Measurements from ENCODE around the gene AMBP.
A peak's percentile ranks its signal among the peaks of the same experiment; 100 is the strongest.
"Not testable (repeated sequence)": the region's sequence is repeated elsewhere in the genome, so short reads cannot be mapped to it uniquely, and the experiment has no call there.

AMBP gene

GRCh38 chr9:114086607-114087006 lies 8.5 kb upstream of the AMBP start:
- H3K4me1 Mint-ChIP-seq, result no peaks in the 10 kb centered on the region
- H3K27me3 Mint-ChIP-seq, result peaks cover 1% of the 10 kb centered on the region
- no peak overlapping the region for H3K4me3 Mint-ChIP-seq
- H3K27ac Mint-ChIP-seq, result no peak overlapping the region
- no peaks in the 10 kb centered on the region for H3K9me3 Mint-ChIP-seq
- no peaks in the 10 kb centered on the region for H3K36me3 Mint-ChIP-seq

GRCh38 chr9:114086009-114086408 lies 7.9 kb upstream of the AMBP start:
- H3K27me3 Mint-ChIP-seq, result peaks cover 1% of the 10 kb centered on the region
- H3K36me3 Mint-ChIP-seq, result no peaks in the 10 kb centered on the region
- no peaks in the 10 kb centered on the region for H3K9me3 Mint-ChIP-seq
- H3K4me1 Mint-ChIP-seq, result no peaks in the 10 kb centered on the region
- no peak overlapping the region for H3K27ac Mint-ChIP-seq
- H3K4me3 Mint-ChIP-seq, result no peak overlapping the region

- H3K4me1 Mint-ChIP-seq, result no peaks in the 10 kb centered on the region
- no peak overlapping the region for H3K27ac Mint-ChIP-seq
- H3K4me3 Mint-ChIP-seq, result no peak overlapping the region
- H3K36me3 Mint-ChIP-seq, result no peaks in the 10 kb centered on the region
- H3K9me3 Mint-ChIP-seq, result no peaks in the 10 kb centered on the region
- peaks cover 1% of the 10 kb centered on the region for H3K27me3 Mint-ChIP-seq
Measured at GRCh38 chr9:114085387-114085789, 7.3 kb upstream of the AMBP start.

- H3K4me1 Mint-ChIP-seq, result no peaks in the 10 kb centered on the region
- no peaks in the 10 kb centered on the region for H3K36me3 Mint-ChIP-seq
- H3K27ac Mint-ChIP-seq, result no peak overlapping the region
- peaks cover 1% of the 10 kb centered on the region for H3K27me3 Mint-ChIP-seq
- no peaks in the 10 kb centered on the region for H3K9me3 Mint-ChIP-seq
- H3K4me3 Mint-ChIP-seq, result no peak overlapping the region
Measured at GRCh38 chr9:114084282-114085073, 6.4 kb upstream of the AMBP start.

GRCh38 chr9:114083666-114084065 lies 5.6 kb upstream of the AMBP start:
- H3K9me3 Mint-ChIP-seq, result no peaks in the 10 kb centered on the region
- H3K27ac Mint-ChIP-seq, result peak overlapping the region; percentile 14
- no peak overlapping the region for H3K4me3 Mint-ChIP-seq
- peaks cover 1% of the 10 kb centered on the region for H3K27me3 Mint-ChIP-seq
- no peaks in the 10 kb centered on the region for H3K4me1 Mint-ChIP-seq
- H3K36me3 Mint-ChIP-seq, result no peaks in the 10 kb centered on the region

- H3K27ac Mint-ChIP-seq, H3K27me3 Mint-ChIP-seq, H3K9me3 Mint-ChIP-seq, H3K36me3 Mint-ChIP-seq, H3K4me3 Mint-ChIP-seq, H3K4me1 Mint-ChIP-seq: not testable (repeated sequence)
Measured at GRCh38 chr9:114082763-114083412, 4.8 kb upstream of the AMBP start.

- Mint-ChIP-seq H3K36me3 (no peaks in the 10 kb centered on the region), H3K4me3 (no peak overlapping the region), H3K9me3 (no peaks in the 10 kb centered on the region), H3K27me3 (peaks cover 1% of the 10 kb centered on the region), H3K27ac (no peak overlapping the region), H3K4me1 (no peaks in the 10 kb centered on the region)
Measured at GRCh38 chr9:114082017-114082762, 4.1 kb upstream of the AMBP start.

- no peak overlapping the region for H3K27ac Mint-ChIP-seq
- no peaks in the 10 kb centered on the region for H3K9me3 Mint-ChIP-seq
- no peak overlapping the region for H3K4me3 Mint-ChIP-seq
- peaks cover 1% of the 10 kb centered on the region for H3K27me3 Mint-ChIP-seq
- no peaks in the 10 kb centered on the region for H3K36me3 Mint-ChIP-seq
- no peaks in the 10 kb centered on the region for H3K4me1 Mint-ChIP-seq
Measured at GRCh38 chr9:114081441-114082016, 3.4 kb upstream of the AMBP start.

GRCh38 chr9:114080773-114081440 lies 2.8 kb upstream of the AMBP start:
- H3K27me3 Mint-ChIP-seq, result peaks cover 1% of the 10 kb centered on the region
- no peak overlapping the region for H3K4me3 Mint-ChIP-seq
- H3K27ac Mint-ChIP-seq, result no peak overlapping the region
- no peaks in the 10 kb centered on the region for H3K36me3 Mint-ChIP-seq
- H3K4me1 Mint-ChIP-seq, result no peaks in the 10 kb centered on the region
- H3K9me3 Mint-ChIP-seq, result no peaks in the 10 kb centered on the region

- no peaks in the 10 kb centered on the region for H3K4me1 Mint-ChIP-seq
- no peak overlapping the region for H3K27ac Mint-ChIP-seq
- H3K9me3 Mint-ChIP-seq, result no peaks in the 10 kb centered on the region
Measured at GRCh38 chr9:114080195-114080772, 2.2 kb upstream of the AMBP start.

GRCh38 chr9:114078781-114079156 lies 669 bp upstream of the AMBP start:
- H3K36me3 Mint-ChIP-seq, result no peaks in the 10 kb centered on the region
- H3K27me3 Mint-ChIP-seq, result no peaks in the 10 kb centered on the region
- H3K27ac Mint-ChIP-seq, result no peak overlapping the region
- no peaks in the 10 kb centered on the region for H3K9me3 Mint-ChIP-seq
- no peaks in the 10 kb centered on the region for H3K4me1 Mint-ChIP-seq
- H3K4me3 Mint-ChIP-seq, result no peak overlapping the region

More at GRCh38 chr9:114080195-114080772, 2.2 kb upstream of the AMBP start:
- no peaks in the 10 kb centered on the region for H3K36me3 Mint-ChIP-seq
- H3K4me3 Mint-ChIP-seq, result no peak overlapping the region
- H3K27me3 Mint-ChIP-seq, result peaks cover 1% of the 10 kb centered on the region

GRCh38 chr9:114077162-114077837 lies 800 bp downstream of the AMBP start:
- Mint-ChIP-seq H3K4me1 (no peaks in the 10 kb centered on the region), H3K36me3 (no peaks in the 10 kb centered on the region), H3K27ac (no peak overlapping the region), H3K4me3 (no peak overlapping the region), H3K27me3 (no peaks in the 10 kb centered on the region), H3K9me3 (no peaks in the 10 kb centered on the region)

GRCh38 chr9:114076237-114077161 lies 1.6 kb downstream of the AMBP start:
- Mint-ChIP-seq H3K27ac (no peak overlapping the region), H3K36me3 (no peaks in the 10 kb centered on the region), H3K4me3 (no peak overlapping the region), H3K27me3 (no peaks in the 10 kb centered on the region), H3K4me1 (no peaks in the 10 kb centered on the region), H3K9me3 (no peaks in the 10 kb centered on the region)

- Mint-ChIP-seq H3K27ac (no peak overlapping the region), H3K4me1 (no peaks in the 10 kb centered on the region), H3K9me3 (no peaks in the 10 kb centered on the region), H3K27me3 (no peaks in the 10 kb centered on the region), H3K36me3 (no peaks in the 10 kb centered on the region), H3K4me3 (no peak overlapping the region)
Measured at GRCh38 chr9:114075602-114076001, 2.5 kb downstream of the AMBP start.
